HepG2 (cell line): ENCODE data around the gene TTBK1. TPM values are rescaled to one million over a fixed set of nuclear protein-coding genes. Genes with fewer than 3 reads are reported as not detected.

Source experiments
- ATAD3A ChIP-seq: sonication (generic); formaldehyde crosslinking; IDR thresholded peaks from 2 replicates; pipeline ENCODE4 v1.4.0; 2020; ENCODE audit warnings: missing genetic modification reagents
- ATF1 ChIP-seq: IDR thresholded peaks from 2 replicates; pipeline ENCODE4 v1.6.1; 2016; ENCODE audit warnings: mild to moderate bottlenecking, control low read depth
- CREM ChIP-seq, 2 experiments: sonication (generic) in 1 of 2; formaldehyde crosslinking in 1 of 2; IDR thresholded peaks; 2 replicates each; pipeline versions ENCODE4 v1.4.0 to v1.6.1; 2016 to 2020; ENCODE audit warnings: antibody characterized with exemption in 1 of 2, mild to moderate bottlenecking in 1 of 2, missing genetic modification reagents in 1 of 2
- MAFK ChIP-seq, 2 experiments: IDR thresholded peaks in 1 of 2; conservative IDR thresholded peaks in 1 of 2; 2 replicates each; pipeline ENCODE4 v1.6.1; 2011; ENCODE audit warnings: improper control_type of control experiment in 2 of 2, low read length in 2 of 2
- MEIS2 ChIP-seq: sonication (generic); formaldehyde crosslinking; IDR thresholded peaks from 2 replicates; pipeline ENCODE4 v1.9.0; 2021; ENCODE audit warnings: mild to moderate bottlenecking, missing genetic modification reagents
- NONO ChIP-seq, 2 experiments: fragments of 450-650 bp in 1 of 2; sonication (generic) in 1 of 2; formaldehyde crosslinking in 1 of 2; IDR thresholded peaks in 1 of 2; conservative IDR thresholded peaks in 1 of 2; 2 replicates each; pipeline versions ENCODE4 v1.6.1 to v1.8.0; 2017 to 2022; ENCODE audit warnings: mild to moderate bottlenecking in 1 of 2, missing genetic modification reagents in 1 of 2, moderate library complexity in 1 of 2
- NR1H2 ChIP-seq: sonication (generic); formaldehyde crosslinking; IDR thresholded peaks from 2 replicates; pipeline ENCODE4 v1.8.1; 2022; ENCODE audit warnings: low read depth, missing genetic modification reagents, borderline replicate concordance
- ZNF24 ChIP-seq: fragments of 450-650 bp; IDR thresholded peaks from 2 replicates; pipeline ENCODE4 v1.6.1; 2017; ENCODE audit warnings: antibody characterized with exemption, mild to moderate bottlenecking
- ZNF260 ChIP-seq: sonication (generic); formaldehyde crosslinking; IDR thresholded peaks from 2 replicates; pipeline ENCODE4 v1.4.0; 2020; ENCODE audit warnings: missing genetic modification reagents, low read depth, mild to moderate bottlenecking, borderline replicate concordance
- ZNF337 ChIP-seq: sonication (generic); formaldehyde crosslinking; IDR thresholded peaks from 2 replicates; pipeline ENCODE4 v1.5.1; 2020; ENCODE audit warnings: missing genetic modification reagents, low read depth, mild to moderate bottlenecking, borderline replicate concordance
- ZNF577 ChIP-seq: sonication (generic); formaldehyde crosslinking; IDR thresholded peaks from 2 replicates; pipeline ENCODE4 v1.4.0; 2020; ENCODE audit warnings: mild to moderate bottlenecking, low read depth, missing genetic modification reagents, borderline replicate concordance
- ZNF660 ChIP-seq: sonication (generic); formaldehyde crosslinking; IDR thresholded peaks from 2 replicates; pipeline ENCODE4 v1.5.1; 2020; ENCODE audit warnings: mild to moderate bottlenecking, low read depth, missing genetic modification reagents, borderline replicate concordance
- ZNF83 ChIP-seq: sonication (generic); formaldehyde crosslinking; IDR thresholded peaks from 2 replicates; pipeline ENCODE4 v1.4.0; 2020; ENCODE audit warnings: missing genetic modification reagents, mild to moderate bottlenecking, borderline replicate concordance
- polyA plus RNA-seq, 8 experiments: library from polyadenylated mRNA; depleted of rRNA in 3 of 8; stranded (reverse) in 7 of 8; unstranded in 1 of 8; fragments of >200 nt; fragmentation: Illumina TruSeq in 4 of 8; extraction: Trizol in 4 of 8; gene quantifications; 2 replicates each; pipeline versions ENCODE4 v1.2.1 to v1.2.3, GENCODE V29; 2011 to 2016; ENCODE audit warnings: low read depth in 4 of 8, missing spikeins in 1 of 8, mixed read lengths in 1 of 8; ENCODE audit not compliant: insufficient read depth in 1 of 8
- total RNA-seq, 5 experiments: library from RNA; depleted of rRNA; stranded (reverse); fragments of >200 nt; fragmentation: Illumina TruSeq; extraction: Trizol; gene quantifications; 2 replicates each; pipeline ENCODE4 v1.2.3, GENCODE V29; 2016; ENCODE audit warnings: low read depth in 1 of 5
- TF ChIP-seq, protein P1 (sequence below): sonication (generic); formaldehyde crosslinking; IDR thresholded peaks from 2 replicates; pipeline ENCODE4 v1.4.0; 2020; ENCODE audit warnings: mild to moderate bottlenecking, missing genetic modification reagents
- TF ChIP-seq, protein P2 (sequence below): sonication (generic); formaldehyde crosslinking; IDR thresholded peaks from 2 replicates; pipeline ENCODE4 v1.4.0; 2020; ENCODE audit warnings: mild to moderate bottlenecking, missing genetic modification reagents
- TF ChIP-seq, protein P3 (sequence below): sonication (generic); formaldehyde crosslinking; IDR thresholded peaks from 2 replicates; pipeline ENCODE4 v1.4.0; 2020; ENCODE audit warnings: missing genetic modification reagents
- TF ChIP-seq, protein P4 (sequence below): sonication (generic); formaldehyde crosslinking; IDR thresholded peaks from 2 replicates; pipeline ENCODE4 v1.5.1; 2020; ENCODE audit warnings: missing genetic modification reagents, mild to moderate bottlenecking, borderline replicate concordance
- TF ChIP-seq, protein P5 (sequence below): sonication (generic); formaldehyde crosslinking; IDR thresholded peaks from 2 replicates; pipeline ENCODE4 v1.8.0; 2022; ENCODE audit warnings: mild to moderate bottlenecking, missing genetic modification reagents, moderate library complexity

Gene TTBK1
- total and polyA plus RNA-seq, 2 of the 13 experiments (the other 11 are each of a cell fraction or from before 2014, with no cell fraction given), result 0.24 to 0.33 TPM

DNA sequence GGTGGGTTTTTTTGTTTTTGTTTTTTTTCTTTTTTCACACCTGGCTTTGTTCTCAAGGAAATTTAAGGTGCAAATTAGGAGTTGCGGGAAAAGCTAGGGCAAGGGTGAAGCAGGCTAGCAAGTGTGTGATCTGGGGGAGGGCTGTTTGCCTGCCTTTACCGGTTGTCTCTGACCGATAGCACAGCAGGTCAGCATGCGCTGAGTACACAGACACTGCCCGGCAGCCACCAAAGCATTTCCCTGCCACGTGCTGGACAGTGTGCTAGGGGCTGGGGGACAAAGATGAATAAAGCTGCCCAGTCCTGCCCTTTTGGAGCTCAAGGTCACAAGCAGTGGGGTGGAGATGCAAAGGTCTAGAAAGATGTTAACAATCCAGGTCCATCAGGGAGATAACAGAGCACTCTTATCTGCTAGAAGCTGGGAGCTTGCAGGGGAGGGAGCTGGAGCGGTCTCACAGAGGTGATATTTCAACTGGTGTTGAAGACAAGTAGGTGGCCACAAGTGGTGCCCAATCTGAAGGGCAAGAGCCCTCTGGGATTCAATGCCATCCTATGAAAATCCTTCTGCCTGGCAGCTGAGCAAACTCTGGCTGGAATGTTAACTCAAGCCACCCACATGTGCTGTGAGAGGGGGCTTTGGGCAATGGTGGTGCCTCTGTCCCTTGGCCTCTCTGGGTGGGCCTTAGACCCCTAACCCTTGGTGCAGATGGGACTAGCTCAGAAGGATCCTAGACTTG is 24.5 kb downstream of the TTBK1 start (continued):
- TF ChIP-seq NR1H2 (CRISPR knock-in tag), result peak; percentile 97; the same call in 1 of the 2 replicates
- TF ChIP-seq, protein P1, sequence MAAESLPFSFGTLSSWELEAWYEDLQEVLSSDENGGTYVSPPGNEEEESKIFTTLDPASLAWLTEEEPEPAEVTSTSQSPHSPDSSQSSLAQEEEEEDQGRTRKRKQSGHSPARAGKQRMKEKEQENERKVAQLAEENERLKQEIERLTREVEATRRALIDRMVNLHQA (CRISPR knock-in tag), result no peak
- TF ChIP-seq ZNF660 (CRISPR knock-in tag), result no peak
- TF ChIP-seq, protein P2, sequence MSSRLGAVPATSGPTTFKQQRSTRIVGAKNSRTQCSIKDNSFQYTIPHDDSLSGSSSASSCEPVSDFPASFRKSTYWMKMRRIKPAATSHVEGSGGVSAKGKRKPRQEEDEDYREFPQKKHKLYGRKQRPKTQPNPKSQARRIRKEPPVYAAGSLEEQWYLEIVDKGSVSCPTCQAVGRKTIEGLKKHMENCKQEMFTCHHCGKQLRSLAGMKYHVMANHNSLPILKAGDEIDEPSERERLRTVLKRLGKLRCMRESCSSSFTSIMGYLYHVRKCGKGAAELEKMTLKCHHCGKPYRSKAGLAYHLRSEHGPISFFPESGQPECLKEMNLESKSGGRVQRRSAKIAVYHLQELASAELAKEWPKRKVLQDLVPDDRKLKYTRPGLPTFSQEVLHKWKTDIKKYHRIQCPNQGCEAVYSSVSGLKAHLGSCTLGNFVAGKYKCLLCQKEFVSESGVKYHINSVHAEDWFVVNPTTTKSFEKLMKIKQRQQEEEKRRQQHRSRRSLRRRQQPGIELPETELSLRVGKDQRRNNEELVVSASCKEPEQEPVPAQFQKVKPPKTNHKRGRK (CRISPR knock-in tag), result peak; percentile 91; the same call in 1 of the 2 replicates
- TF ChIP-seq, protein P3, sequence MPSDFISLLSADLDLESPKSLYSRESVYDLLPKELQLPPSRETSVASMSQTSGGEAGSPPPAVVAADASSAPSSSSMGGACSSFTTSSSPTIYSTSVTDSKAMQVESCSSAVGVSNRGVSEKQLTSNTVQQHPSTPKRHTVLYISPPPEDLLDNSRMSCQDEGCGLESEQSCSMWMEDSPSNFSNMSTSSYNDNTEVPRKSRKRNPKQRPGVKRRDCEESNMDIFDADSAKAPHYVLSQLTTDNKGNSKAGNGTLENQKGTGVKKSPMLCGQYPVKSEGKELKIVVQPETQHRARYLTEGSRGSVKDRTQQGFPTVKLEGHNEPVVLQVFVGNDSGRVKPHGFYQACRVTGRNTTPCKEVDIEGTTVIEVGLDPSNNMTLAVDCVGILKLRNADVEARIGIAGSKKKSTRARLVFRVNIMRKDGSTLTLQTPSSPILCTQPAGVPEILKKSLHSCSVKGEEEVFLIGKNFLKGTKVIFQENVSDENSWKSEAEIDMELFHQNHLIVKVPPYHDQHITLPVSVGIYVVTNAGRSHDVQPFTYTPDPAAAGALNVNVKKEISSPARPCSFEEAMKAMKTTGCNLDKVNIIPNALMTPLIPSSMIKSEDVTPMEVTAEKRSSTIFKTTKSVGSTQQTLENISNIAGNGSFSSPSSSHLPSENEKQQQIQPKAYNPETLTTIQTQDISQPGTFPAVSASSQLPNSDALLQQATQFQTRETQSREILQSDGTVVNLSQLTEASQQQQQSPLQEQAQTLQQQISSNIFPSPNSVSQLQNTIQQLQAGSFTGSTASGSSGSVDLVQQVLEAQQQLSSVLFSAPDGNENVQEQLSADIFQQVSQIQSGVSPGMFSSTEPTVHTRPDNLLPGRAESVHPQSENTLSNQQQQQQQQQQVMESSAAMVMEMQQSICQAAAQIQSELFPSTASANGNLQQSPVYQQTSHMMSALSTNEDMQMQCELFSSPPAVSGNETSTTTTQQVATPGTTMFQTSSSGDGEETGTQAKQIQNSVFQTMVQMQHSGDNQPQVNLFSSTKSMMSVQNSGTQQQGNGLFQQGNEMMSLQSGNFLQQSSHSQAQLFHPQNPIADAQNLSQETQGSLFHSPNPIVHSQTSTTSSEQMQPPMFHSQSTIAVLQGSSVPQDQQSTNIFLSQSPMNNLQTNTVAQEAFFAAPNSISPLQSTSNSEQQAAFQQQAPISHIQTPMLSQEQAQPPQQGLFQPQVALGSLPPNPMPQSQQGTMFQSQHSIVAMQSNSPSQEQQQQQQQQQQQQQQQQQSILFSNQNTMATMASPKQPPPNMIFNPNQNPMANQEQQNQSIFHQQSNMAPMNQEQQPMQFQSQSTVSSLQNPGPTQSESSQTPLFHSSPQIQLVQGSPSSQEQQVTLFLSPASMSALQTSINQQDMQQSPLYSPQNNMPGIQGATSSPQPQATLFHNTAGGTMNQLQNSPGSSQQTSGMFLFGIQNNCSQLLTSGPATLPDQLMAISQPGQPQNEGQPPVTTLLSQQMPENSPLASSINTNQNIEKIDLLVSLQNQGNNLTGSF (CRISPR knock-in tag), result no peak
- TF ChIP-seq CREM (IDR thresholded peaks at IDR 0.05), result peak; percentile 95
- no peak for TF ChIP-seq CREM (CRISPR knock-in tag; IDR thresholded peaks at IDR 0.05)
- no peak for TF ChIP-seq ATAD3A
- TF ChIP-seq, protein P4, sequence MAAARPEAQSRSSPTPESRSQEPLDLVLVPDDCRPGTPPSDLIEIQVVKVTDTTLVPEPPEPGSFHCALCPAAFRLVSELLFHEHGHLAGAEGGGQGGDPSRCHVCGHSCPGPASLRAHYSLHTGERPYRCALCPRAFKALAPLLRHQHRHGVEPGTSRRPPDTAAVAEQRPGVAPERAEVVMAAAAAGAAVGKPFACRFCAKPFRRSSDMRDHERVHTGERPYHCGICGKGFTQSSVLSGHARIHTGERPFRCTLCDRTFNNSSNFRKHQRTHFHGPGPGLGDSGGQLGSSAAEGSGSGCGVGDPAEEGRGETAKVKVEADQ, result peak; percentile 99
- TF ChIP-seq ZNF577 (CRISPR knock-in tag), result peak; percentile 22; the same call in 1 of the 2 replicates
- TF ChIP-seq, protein P5, sequence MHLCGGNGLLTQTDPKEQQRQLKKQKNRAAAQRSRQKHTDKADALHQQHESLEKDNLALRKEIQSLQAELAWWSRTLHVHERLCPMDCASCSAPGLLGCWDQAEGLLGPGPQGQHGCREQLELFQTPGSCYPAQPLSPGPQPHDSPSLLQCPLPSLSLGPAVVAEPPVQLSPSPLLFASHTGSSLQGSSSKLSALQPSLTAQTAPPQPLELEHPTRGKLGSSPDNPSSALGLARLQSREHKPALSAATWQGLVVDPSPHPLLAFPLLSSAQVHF (CRISPR knock-in tag), result peak; percentile 96; the same call in 1 of the 2 replicates
- peak; percentile 97 for TF ChIP-seq ZNF337
- TF ChIP-seq NONO (IDR thresholded peaks at IDR 0.05), result no peak
- TF ChIP-seq NONO (CRISPR knock-in tag; conservative IDR thresholded peaks at IDR 0.05), result peak; percentile 100
- no peak for TF ChIP-seq ATF1 (CRISPR knock-in tag)
- peak; percentile 98; the same call in 1 of the 2 replicates for TF ChIP-seq ZNF83 (CRISPR knock-in tag)
- TF ChIP-seq MEIS2, result peak; percentile 97
- TF ChIP-seq MAFK (conservative IDR thresholded peaks at IDR 0.05 in 1 of 2, IDR thresholded peaks at IDR 0.05 in 1 of 2; ENCODE audit: low read length in 2 of 2), result 0 out of 4 replicates have a peak, but pooled peaks of 1 of the 2 experiments have one; percentile 33
- TF ChIP-seq ZNF24, result peak; percentile 80
- TF ChIP-seq ZNF260 (CRISPR knock-in tag), result no peak
